OCI-LY7 (cell line): ENCODE data around the gene TXNRD1. TPM values are rescaled to one million over a fixed set of nuclear protein-coding genes. Genes with fewer than 3 reads are reported as not detected.

ENCODE experiments used
- BruUV-seq: library from RNA; stranded (reverse); fragments of 400-500 nt; replicated peaks from 2 replicates; lab custom pipeline; 2021; lab: Mats Ljungman, UMichigan
- CTCF ChIA-PET: fragments of 300-600 bp; sonication (Branson Sonifier 250); formaldehyde crosslinking; loops from one replicate; lab custom pipeline; 2022; ENCODE audit warnings: antibody characterized with exemption; ENCODE audit not compliant: unreplicated experiment; lab: Charles Lee
- POLR2A ChIA-PET: fragments of 300-600 bp; sonication (Branson Sonifier 250); formaldehyde crosslinking; loops from one replicate; lab custom pipeline; 2022; ENCODE audit warnings: antibody characterized with exemption; lab: Charles Lee
- DNase-seq: peaks from one replicate; pipeline ENCODE4 v3.0.0-alpha.2; 2015; ENCODE audit warnings: low spot score
- H2AFZ ChIP-seq: fragments of 200-600 bp; sonication (generic), shearing (Covaris generic); 2 replicates; pipeline ENCODE4 v1.6.1; 2014; ENCODE audit warnings: mild to moderate bottlenecking, antibody characterized with exemption, low read length, moderate library complexity
- H3K27ac ChIP-seq: fragments of 200-600 bp; sonication (generic); 2 replicates; pipeline ENCODE4 v1.5.1; 2014; ENCODE audit warnings: mixed run types, low read depth, mild to moderate bottlenecking, moderate library complexity, low read length, inconsistent platforms; ENCODE audit not compliant: poor library complexity, severe bottlenecking
- H3K36me3 ChIP-seq: fragments of 200-600 bp; sonication (generic); 2 replicates; pipeline ENCODE4 v1.6.1; 2014; ENCODE audit warnings: mild to moderate bottlenecking, antibody characterized with exemption, low read length, moderate library complexity, mixed read lengths; ENCODE audit not compliant: insufficient read depth
- H3K4me1 ChIP-seq: fragments of 200-600 bp; sonication (generic); 2 replicates; pipeline ENCODE4 v1.5.1; 2014; ENCODE audit warnings: mild to moderate bottlenecking, low read length; ENCODE audit not compliant: insufficient read depth, poor library complexity, severe bottlenecking
- H3K4me2 ChIP-seq: fragments of 200-600 bp; sonication (generic); 2 replicates; pipeline ENCODE4 v1.6.1; 2014; ENCODE audit warnings: mild to moderate bottlenecking, low read length
- H3K4me3 ChIP-seq: fragments of 200-600 bp; sonication (generic); 2 replicates; pipeline ENCODE4 v1.5.1; 2014; ENCODE audit warnings: mild to moderate bottlenecking, low read depth, low read length; ENCODE audit not compliant: poor library complexity, severe bottlenecking
- H3K79me2 ChIP-seq: fragments of 200-600 bp; sonication (generic); 2 replicates; pipeline ENCODE4 v1.6.1; 2016; ENCODE audit warnings: low read depth, mild to moderate bottlenecking, low read length, moderate library complexity, mixed read lengths; ENCODE audit not compliant: insufficient read depth
- H3K9me2 ChIP-seq: fragments of 200-600 bp; sonication (generic); 2 replicates; pipeline ENCODE4 v1.6.1; 2016; ENCODE audit warnings: mild to moderate bottlenecking, low read length, mixed read lengths; ENCODE audit not compliant: insufficient read depth
- H3K9me3 ChIP-seq: fragments of 200-600 bp; sonication (generic); 2 replicates; pipeline ENCODE4 v1.6.1; 2014; ENCODE audit warnings: mild to moderate bottlenecking, mixed run types, low read length, mixed read lengths
- H4K20me1 ChIP-seq: fragments of 200-600 bp; sonication (generic); 2 replicates; pipeline ENCODE4 v1.6.1; 2014; ENCODE audit warnings: mild to moderate bottlenecking, antibody characterized with exemption, low read length, moderate library complexity, mixed read lengths; ENCODE audit not compliant: insufficient read depth
- CTCF ChIP-seq: fragments of 200-600 bp; sonication (generic); conservative IDR thresholded peaks from 2 replicates; pipeline ENCODE4 v1.5.1; 2014; ENCODE audit warnings: mild to moderate bottlenecking, antibody characterized with exemption, low read length, moderate library complexity, mixed read lengths
- EZH2phosphoT487 ChIP-seq: fragments of 200-600 bp; sonication (generic); IDR thresholded peaks from 2 replicates; pipeline ENCODE4 v1.6.1; 2018; ENCODE audit warnings: low read depth, borderline replicate concordance, mild to moderate bottlenecking, mixed run types, antibody characterized with exemption, low read length, moderate library complexity, mixed read lengths
- intact Hi-C: fragments of 100-400 bp; cut with micrococcal nuclease; formaldehyde crosslinking; loops from one replicate; pipeline ENCODE4 v1.10.0; 2022; ENCODE audit not compliant: unreplicated experiment
- total RNA-seq, 2 experiments: library from RNA; depleted of rRNA in 1 of 2; stranded (reverse); fragments of >200 nt in 1 of 2; shearing (Covaris generic) in 1 of 2; gene quantifications; 2 replicates each; pipeline ENCODE4 v1.2.3, GENCODE V29; 2014 to 2022

Gene TXNRD1
- total RNA-seq, 2 experiments from 2014 or later: 117 to 132 TPM

GRCh38 chr12:104307655-104308000 is 92.0 kb downstream of the TXNRD1 start:
- H4K20me1 ChIP-seq: peaks cover 22% of the 10 kb centered on the region
- H2AFZ ChIP-seq: no peak overlapping the region
- no peaks in the 10 kb centered on the region for H3K9me3 ChIP-seq
- H3K4me2 ChIP-seq: no peak overlapping the region
- H3K4me3 ChIP-seq: no peak overlapping the region
- intact Hi-C loops: no loop called here
- no peak overlapping the region for H3K27ac ChIP-seq
- no peaks in the 10 kb centered on the region for H3K9me2 ChIP-seq
- H3K36me3 ChIP-seq: peaks cover 87% of the 10 kb centered on the region
- peaks cover 26% of the 10 kb centered on the region for H3K4me1 ChIP-seq
- CTCF ChIA-PET: no interaction called here
- TF ChIP-seq EZH2phosphoT487: no peak
- no peak for TF ChIP-seq CTCF
- peaks cover 95% of the 10 kb centered on the region for H3K79me2 ChIP-seq
- POLR2A ChIA-PET: interaction anchor here (0.9 to 1.3 kb wide), 2 partner anchors 21 to 32 kb away, joined by 3 to 4 read pairs; no protein-coding TSS in a partner anchor
- no TSS peak for BruUV-seq
- DNase-seq: no peak

- Histone ChIP-seq H3K4me2 (no peak overlapping the region), H3K27ac (no peak overlapping the region), H3K9me2 (no peaks in the 10 kb centered on the region), H3K4me1 (peaks cover 9% of the 10 kb centered on the region), H3K4me3 (no peak overlapping the region), H2AFZ (no peak overlapping the region), H3K9me3 (no peaks in the 10 kb centered on the region), H4K20me1 (peaks cover 22% of the 10 kb centered on the region), H3K79me2 (peaks cover 80% of the 10 kb centered on the region), H3K36me3 (peaks cover 89% of the 10 kb centered on the region)
- CTCF ChIA-PET: no interaction called here
- no TSS peak for BruUV-seq
- no peak for DNase-seq
- POLR2A ChIA-PET: interaction anchor here (0.7 kb wide), 2 partner anchors 17 to 1216 kb away, joined by 3 to 6 read pairs; no protein-coding TSS in a partner anchor
- intact Hi-C loops: no loop called here
- TF ChIP-seq EZH2phosphoT487 (no peak), CTCF (no peak)
Measured at GRCh38 chr12:104309446-104309993, 93.9 kb downstream of the TXNRD1 start.
